ENCODE data around the gene BAG1. TPM values are rescaled to one million over a fixed set of nuclear protein-coding genes. Genes with fewer than 3 reads are reported as not detected.

BAG1 gene
- total RNA-seq, 1 experiment from 2014 or later, result 51.2 TPM

- TF ChIP-seq CTCF (IDR thresholded peaks at IDR 0.05; ENCODE audit: insufficient read depth in 1 of 2, low read depth in 1 of 2, low read length in 1 of 2, severe bottlenecking in 1 of 2, unreplicated experiment in 1 of 2), result no peak
- H3K4me3 ChIP-seq (ENCODE audit: low read depth, low read length), result no peak overlapping the region
- H3K27ac Mint-ChIP-seq (ENCODE audit: unreplicated experiment), result no peak overlapping the region
- H3K4me1 Mint-ChIP-seq (ENCODE audit: low read depth, unreplicated experiment), result no peaks in the 10 kb centered on the region
- POLR2A ChIA-PET, result no interaction called here
- no peaks in the 10 kb centered on the region for H3K27me3 Mint-ChIP-seq (ENCODE audit: insufficient read depth, unreplicated experiment)
- no peak overlapping the region for H3K4me3 Mint-ChIP-seq (ENCODE audit: unreplicated experiment)
- BruUV-seq (replicated peaks), result no TSS peak
- intact Hi-C loops (cut with micrococcal nuclease; ENCODE audit: unreplicated experiment), result no loop called here
- no peaks in the 10 kb centered on the region for H3K9me3 ChIP-seq
- peaks cover 4% of the 10 kb centered on the region for H3K36me3 ChIP-seq (ENCODE audit: control insufficient read depth, insufficient read depth, low read length)
- no peaks in the 10 kb centered on the region for H3K27me3 ChIP-seq (replicated peaks; ENCODE audit: control insufficient read depth, insufficient read depth, low read length)
- peaks cover 47% of the 10 kb centered on the region for H3K36me3 Mint-ChIP-seq (ENCODE audit: insufficient read depth, unreplicated experiment)
- no peak for DNase-seq
- no peaks in the 10 kb centered on the region for H3K4me1 ChIP-seq
- CTCF ChIA-PET, result no interaction called here
- no peaks in the 10 kb centered on the region for H3K9me3 Mint-ChIP-seq (ENCODE audit: unreplicated experiment)
These were observed 13.0 kb upstream of the BAG1 start for GRCh38 chr9:33277484-33277883.

GRCh38 chr9:33273972-33274328, 9.4 kb upstream of the BAG1 start:
- H3K36me3 ChIP-seq (ENCODE audit: control insufficient read depth, insufficient read depth, low read length), result peaks cover 3% of the 10 kb centered on the region
- ChIA-PET CTCF (no interaction called here), POLR2A (no interaction called here)
- no TSS peak for BruUV-seq (replicated peaks)
- no peaks in the 10 kb centered on the region for H3K9me3 ChIP-seq
- Mint-ChIP-seq H3K9me3 (ENCODE audit: unreplicated experiment) (no peaks in the 10 kb centered on the region), H3K27me3 (ENCODE audit: insufficient read depth, unreplicated experiment) (no peaks in the 10 kb centered on the region), H3K4me1 (ENCODE audit: low read depth, unreplicated experiment) (no peaks in the 10 kb centered on the region), H3K36me3 (ENCODE audit: insufficient read depth, unreplicated experiment) (peaks cover 52% of the 10 kb centered on the region), H3K4me3 (ENCODE audit: unreplicated experiment) (no peak overlapping the region), H3K27ac (ENCODE audit: unreplicated experiment) (no peak overlapping the region)
- TF ChIP-seq CTCF (IDR thresholded peaks at IDR 0.05; ENCODE audit: insufficient read depth in 1 of 2, low read depth in 1 of 2, low read length in 1 of 2, severe bottlenecking in 1 of 2, unreplicated experiment in 1 of 2), result no peak
- no peak for DNase-seq
- intact Hi-C loops (cut with micrococcal nuclease; ENCODE audit: unreplicated experiment), result no loop called here
- no peak overlapping the region for H3K4me3 ChIP-seq (ENCODE audit: low read depth, low read length)
- H3K27me3 ChIP-seq (replicated peaks; ENCODE audit: control insufficient read depth, insufficient read depth, low read length), result no peaks in the 10 kb centered on the region
- H3K4me1 ChIP-seq, result no peaks in the 10 kb centered on the region; the same call in 1 of the 2 replicates

- H3K36me3 Mint-ChIP-seq (ENCODE audit: insufficient read depth, unreplicated experiment), result peaks cover 52% of the 10 kb centered on the region
- TF ChIP-seq CTCF (IDR thresholded peaks at IDR 0.05; ENCODE audit: insufficient read depth in 1 of 2, low read depth in 1 of 2, low read length in 1 of 2, severe bottlenecking in 1 of 2, unreplicated experiment in 1 of 2), result no peak
- no peak overlapping the region for H3K27ac Mint-ChIP-seq (ENCODE audit: unreplicated experiment)
- no peaks in the 10 kb centered on the region for H3K9me3 Mint-ChIP-seq (ENCODE audit: unreplicated experiment)
- Histone ChIP-seq H3K4me3 (ENCODE audit: low read depth, low read length) (no peak overlapping the region), H3K4me1 (no peaks in the 10 kb centered on the region; the same call in 1 of the 2 replicates), H3K36me3 (ENCODE audit: control insufficient read depth, insufficient read depth, low read length) (peaks cover 3% of the 10 kb centered on the region), H3K9me3 (no peaks in the 10 kb centered on the region), H3K27me3 (replicated peaks; ENCODE audit: control insufficient read depth, insufficient read depth, low read length) (no peaks in the 10 kb centered on the region)
- intact Hi-C loops (cut with micrococcal nuclease; ENCODE audit: unreplicated experiment), result no loop called here
- no peak overlapping the region for H3K4me3 Mint-ChIP-seq (ENCODE audit: unreplicated experiment)
- no peak for DNase-seq
- H3K27me3 Mint-ChIP-seq (ENCODE audit: insufficient read depth, unreplicated experiment), result no peaks in the 10 kb centered on the region
- ChIA-PET POLR2A (interaction anchor here (0.7 kb wide), 1 partner anchor 791 kb away, joined by 3 read pairs; no protein-coding TSS in a partner anchor), CTCF (no interaction called here)
- BruUV-seq (replicated peaks), result no TSS peak
- no peaks in the 10 kb centered on the region for H3K4me1 Mint-ChIP-seq (ENCODE audit: low read depth, unreplicated experiment)
These were observed 8.9 kb upstream of the BAG1 start for GRCh38 chr9:33273266-33273971.

Data from Caco-2 (cell line).